BJ (cell line): ENCODE results near the gene PIK3CD. TPM values are rescaled to one million over a fixed set of nuclear protein-coding genes. Genes with fewer than 3 reads are reported as not detected.

ENCODE experiments used
- CTCF ChIA-PET: fragments of 350-600 bp; formaldehyde crosslinking; extraction: SDS; loops from one replicate; lab custom pipeline; 2021; ENCODE audit warnings: antibody characterized with exemption, inconsistent platforms; lab: Yijun Ruan, JAX
- POLR2A ChIA-PET: fragments of 300-600 bp; sonication (Branson Sonifier 250); formaldehyde crosslinking; extraction: SDS; loops from one replicate; lab custom pipeline; 2021; ENCODE audit warnings: antibody characterized with exemption; lab: Charles Lee
- DNase-seq: peaks from one replicate; pipeline ENCODE4 v3.0.0-alpha.2; 2011; ENCODE audit warnings: low read depth
- H3K27me3 ChIP-seq: 2 replicates; pipeline ENCODE4 v1.6.0; 2011; ENCODE audit warnings: low read length; ENCODE audit not compliant: control insufficient read depth, insufficient read depth
- H3K36me3 ChIP-seq: 2 replicates; pipeline ENCODE4 v1.5.1; 2011; ENCODE audit warnings: low read length; ENCODE audit not compliant: control insufficient read depth, insufficient read depth
- H3K4me3 ChIP-seq: 2 replicates; pipeline ENCODE4 v1.5.1; 2011; ENCODE audit warnings: low read depth, mild to moderate bottlenecking, control low read depth, low read length
- polyA plus RNA-seq: library from polyadenylated mRNA; depleted of rRNA; stranded (reverse); fragments of >200 nt; gene quantifications from 2 replicates; pipeline ENCODE4 v1.2.3, GENCODE V29; 2011
- TF ChIP-seq, protein P1 (sequence below): IDR thresholded peaks from 2 replicates; pipeline ENCODE4 v1.5.1; 2011; ENCODE audit warnings: low read depth, mild to moderate bottlenecking, control low read depth, inconsistent platforms, low read length, moderate library complexity; ENCODE audit not compliant: insufficient read depth

The PIK3CD gene
- polyA plus RNA-seq, 1 experiment: 9.2 TPM

DNA sequence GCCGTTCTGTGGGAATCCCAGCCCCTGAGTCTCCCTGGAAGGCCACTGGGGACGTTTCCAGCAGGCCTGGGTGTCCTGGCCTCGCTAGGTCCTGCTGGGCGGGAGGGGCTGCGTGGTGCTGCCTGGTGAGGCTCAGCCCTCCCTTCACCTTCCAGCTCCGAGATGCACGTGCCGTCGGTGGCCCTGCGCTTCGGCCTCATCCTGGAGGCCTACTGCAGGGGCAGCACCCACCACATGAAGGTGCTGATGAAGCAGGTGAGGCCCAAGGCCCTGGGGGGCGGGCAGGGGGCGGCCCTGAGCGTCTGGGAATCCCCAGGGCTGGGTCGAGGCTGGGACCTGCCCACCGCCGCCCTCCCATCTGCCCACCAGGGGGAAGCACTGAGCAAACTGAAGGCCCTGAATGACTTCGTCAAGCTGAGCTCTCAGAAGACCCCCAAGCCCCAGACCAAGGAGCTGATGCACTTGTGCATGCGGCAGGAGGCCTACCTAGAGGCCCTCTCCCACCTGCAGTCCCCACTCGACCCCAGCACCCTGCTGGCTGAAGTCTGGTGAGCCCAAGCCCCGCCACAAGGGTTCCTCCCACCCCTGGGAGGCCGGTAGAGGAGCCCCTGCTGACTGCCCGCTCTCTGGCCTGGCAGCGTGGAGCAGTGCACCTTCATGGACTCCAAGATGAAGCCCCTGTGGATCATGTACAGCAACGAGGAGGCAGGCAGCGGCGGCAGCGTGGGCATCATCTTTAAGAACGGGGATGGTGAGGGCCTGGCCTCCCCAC, 70.3 kb downstream of the PIK3CD start:
- ChIA-PET CTCF (interaction anchor here (0.8 to 3.8 kb wide), 12 partner anchors 9 to 156 kb away, joined by 3 to 18 read pairs (median 3); no protein-coding TSS in a partner anchor), POLR2A (no interaction called here)
- no peaks in the 10 kb centered on the region for H3K27me3 ChIP-seq
- H3K36me3 ChIP-seq: peaks cover 49% of the 10 kb centered on the region
- TF ChIP-seq, protein P1, sequence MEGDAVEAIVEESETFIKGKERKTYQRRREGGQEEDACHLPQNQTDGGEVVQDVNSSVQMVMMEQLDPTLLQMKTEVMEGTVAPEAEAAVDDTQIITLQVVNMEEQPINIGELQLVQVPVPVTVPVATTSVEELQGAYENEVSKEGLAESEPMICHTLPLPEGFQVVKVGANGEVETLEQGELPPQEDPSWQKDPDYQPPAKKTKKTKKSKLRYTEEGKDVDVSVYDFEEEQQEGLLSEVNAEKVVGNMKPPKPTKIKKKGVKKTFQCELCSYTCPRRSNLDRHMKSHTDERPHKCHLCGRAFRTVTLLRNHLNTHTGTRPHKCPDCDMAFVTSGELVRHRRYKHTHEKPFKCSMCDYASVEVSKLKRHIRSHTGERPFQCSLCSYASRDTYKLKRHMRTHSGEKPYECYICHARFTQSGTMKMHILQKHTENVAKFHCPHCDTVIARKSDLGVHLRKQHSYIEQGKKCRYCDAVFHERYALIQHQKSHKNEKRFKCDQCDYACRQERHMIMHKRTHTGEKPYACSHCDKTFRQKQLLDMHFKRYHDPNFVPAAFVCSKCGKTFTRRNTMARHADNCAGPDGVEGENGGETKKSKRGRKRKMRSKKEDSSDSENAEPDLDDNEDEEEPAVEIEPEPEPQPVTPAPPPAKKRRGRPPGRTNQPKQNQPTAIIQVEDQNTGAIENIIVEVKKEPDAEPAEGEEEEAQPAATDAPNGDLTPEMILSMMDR: peak; percentile 61
- no peak for DNase-seq
- no peak overlapping the region for H3K4me3 ChIP-seq

- Histone ChIP-seq H3K36me3 (peaks cover 50% of the 10 kb centered on the region), H3K4me3 (no peak overlapping the region), H3K27me3 (no peaks in the 10 kb centered on the region)
- TF ChIP-seq, protein P1: no peak
- ChIA-PET CTCF (interaction anchor here (0.6 to 2.3 kb wide), 7 partner anchors 8 to 146 kb away, joined by 3 to 11 read pairs (median 3); no protein-coding TSS in a partner anchor), POLR2A (no interaction called here)
- no peak for DNase-seq
These were observed 70.8 kb downstream of the PIK3CD start for GRCh38 chr1:9722378-9722749.

DNA sequence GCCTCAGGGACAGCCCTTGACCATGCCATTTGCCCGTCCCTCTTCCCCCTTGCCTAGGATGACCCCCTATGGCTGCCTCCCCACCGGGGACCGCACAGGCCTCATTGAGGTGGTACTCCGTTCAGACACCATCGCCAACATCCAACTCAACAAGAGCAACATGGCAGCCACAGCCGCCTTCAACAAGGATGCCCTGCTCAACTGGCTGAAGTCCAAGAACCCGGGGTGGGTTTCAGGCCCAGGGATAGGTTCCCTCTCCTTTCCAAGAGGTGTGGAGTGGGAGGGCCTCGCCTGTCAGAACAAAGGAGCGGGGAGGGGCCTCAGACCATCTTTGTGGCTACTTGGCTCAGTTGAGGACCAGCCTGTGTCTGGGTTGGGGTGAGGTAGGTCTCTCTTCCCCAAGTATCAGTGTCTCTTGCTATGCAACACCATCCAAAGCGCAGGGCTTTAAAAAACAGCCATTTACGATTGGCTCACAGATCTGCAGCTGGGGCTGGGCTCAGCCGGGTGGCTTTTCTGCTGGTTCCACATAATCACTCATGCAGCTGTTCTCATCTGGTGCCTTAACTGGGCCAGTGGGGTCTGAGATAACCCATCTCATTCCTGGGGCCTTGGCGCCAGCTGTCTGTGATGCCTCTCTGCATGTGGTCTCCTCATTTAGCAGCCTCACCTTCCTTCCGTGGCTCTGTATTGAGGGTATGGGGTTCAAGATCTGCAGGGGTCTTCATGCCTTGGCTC, 71.7 kb downstream of the PIK3CD start:
- TF ChIP-seq, protein P1: no peak
- H3K36me3 ChIP-seq: peaks cover 52% of the 10 kb centered on the region
- H3K4me3 ChIP-seq: no peak overlapping the region
- CTCF ChIA-PET: interaction anchor here (1.0 to 3.3 kb wide), 4 partner anchors 10 to 145 kb away, joined by 4 to 28 read pairs (median 6); no protein-coding TSS in a partner anchor
- H3K27me3 ChIP-seq: no peaks in the 10 kb centered on the region
- POLR2A ChIA-PET: no interaction called here
- no peak for DNase-seq

DNA sequence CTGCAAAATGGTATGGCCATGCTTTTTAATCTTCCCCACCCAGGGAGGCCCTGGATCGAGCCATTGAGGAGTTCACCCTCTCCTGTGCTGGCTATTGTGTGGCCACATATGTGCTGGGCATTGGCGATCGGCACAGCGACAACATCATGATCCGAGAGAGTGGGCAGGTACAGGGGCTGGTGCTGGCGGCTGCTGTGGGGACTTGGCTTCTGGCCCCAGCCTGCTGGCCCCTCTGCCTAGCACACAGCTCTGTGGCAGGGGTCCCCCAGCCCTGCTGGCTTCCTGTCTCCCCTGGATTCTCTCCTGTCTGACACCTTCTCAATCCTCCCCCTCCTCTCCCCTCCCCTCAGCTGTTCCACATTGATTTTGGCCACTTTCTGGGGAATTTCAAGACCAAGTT, 72.4 kb downstream of the PIK3CD start:
- POLR2A ChIA-PET: no interaction called here
- TF ChIP-seq, protein P1: no peak
- H3K27me3 ChIP-seq: no peaks in the 10 kb centered on the region
- CTCF ChIA-PET: interaction anchor here (1.0 to 3.3 kb wide), 5 partner anchors 9 to 144 kb away, joined by 4 to 28 read pairs (median 5); no protein-coding TSS in a partner anchor
- no peak for DNase-seq
- peaks cover 48% of the 10 kb centered on the region for H3K36me3 ChIP-seq
- H3K4me3 ChIP-seq: no peak overlapping the region
